Activated CD4-positive, alpha-beta T cell treated with anti-CD3 and anti-CD28 coated beads for 36 hours (primary cell): ENCODE results near the gene NCOA7. TPM values are rescaled to one million over a fixed set of nuclear protein-coding genes. Genes with fewer than 3 reads are reported as not detected.

ENCODE experiments used
- ATAC-seq: fragments of 200-7000 bp; cut with Tn5 transposase; one replicate; pipeline ENCODE4 v1.10.0; 2021; ENCODE audit warnings: mild to moderate bottlenecking, moderate library complexity
- CTCF ChIA-PET: fragments of 350-600 bp; sonication (Branson Sonifier 250); formaldehyde crosslinking; loops from one replicate; lab custom pipeline; 2021; ENCODE audit warnings: antibody characterized with exemption; lab: Charles Lee
- POLR2A ChIA-PET: fragments of 350-600 bp; sonication (Branson Sonifier 250); formaldehyde crosslinking; loops from one replicate; lab custom pipeline; 2021; ENCODE audit warnings: antibody characterized with exemption, inconsistent platforms; lab: Charles Lee
- DNase-seq: peaks from one replicate; pipeline ENCODE4 v3.0.0-alpha.2; 2020
- H3K27ac Mint-ChIP-seq: one replicate; pipeline ENCODE4 v1.8.0; 2021; ENCODE audit warnings: mixed read lengths
- H3K27me3 Mint-ChIP-seq: one replicate; pipeline ENCODE4 v1.8.0; 2021; ENCODE audit warnings: mixed read lengths
- H3K36me3 Mint-ChIP-seq: one replicate; pipeline ENCODE4 v1.8.0; 2021; ENCODE audit warnings: low read depth, mixed read lengths
- H3K4me1 Mint-ChIP-seq: one replicate; pipeline ENCODE4 v1.8.0; 2021; ENCODE audit warnings: mixed read lengths
- H3K4me3 Mint-ChIP-seq: one replicate; pipeline ENCODE4 v1.8.0; 2021; ENCODE audit warnings: mild to moderate bottlenecking, moderate library complexity, mixed read lengths
- H3K9me3 Mint-ChIP-seq: one replicate; pipeline ENCODE4 v1.8.0; 2021; ENCODE audit warnings: low read depth, mixed read lengths
- intact Hi-C, 2 experiments: fragments of 100-400 bp; cut with DNase I in 1 of 2; cut with micrococcal nuclease in 1 of 2; formaldehyde crosslinking; loops; one replicate each; pipeline versions ENCODE4 v1.14.2 to v1.15.1; 2022 to 2024; cut with DNase I, micrococcal nuclease
- total RNA-seq, 2 experiments: library from RNA; stranded (reverse); gene quantifications; one replicate each; pipeline ENCODE4 v1.2.3, GENCODE V29; 2021

Gene NCOA7
- total RNA-seq, 2 experiments from 2014 or later, result 54.3 to 67.4 TPM

- intact Hi-C loops, result no loop called here
- ATAC-seq (no peak), DNase-seq (no peak)
- H3K27ac Mint-ChIP-seq, result no peak overlapping the region
- peaks cover 11% of the 10 kb centered on the region for H3K4me1 Mint-ChIP-seq
- POLR2A ChIA-PET, result no interaction called here
- peaks cover 22% of the 10 kb centered on the region for H3K36me3 Mint-ChIP-seq
- H3K27me3 Mint-ChIP-seq, result no peaks in the 10 kb centered on the region
- H3K9me3 Mint-ChIP-seq, result peaks cover 9% of the 10 kb centered on the region
- CTCF ChIA-PET, result no interaction called here
- H3K4me3 Mint-ChIP-seq, result no peak overlapping the region
These were observed 61.8 kb downstream of the NCOA7 start for GRCh38 chr6:125852587-125852986.

- Mint-ChIP-seq H3K4me3 (no peak overlapping the region), H3K27me3 (no peaks in the 10 kb centered on the region), H3K27ac (no peak overlapping the region), H3K36me3 (peaks cover 21% of the 10 kb centered on the region), H3K9me3 (peaks cover 9% of the 10 kb centered on the region), H3K4me1 (peaks cover 11% of the 10 kb centered on the region)
- ChIA-PET POLR2A (interaction anchor here (0.5 kb wide), 1 partner anchor 87 kb away, joined by 4 read pairs; no protein-coding TSS in a partner anchor), CTCF (no interaction called here)
- no peak for DNase-seq
- intact Hi-C loops, result no loop called here
- ATAC-seq, result no peak
These were observed 62.4 kb downstream of the NCOA7 start for GRCh38 chr6:125853168-125853567.

- H3K4me3 Mint-ChIP-seq, result no peak overlapping the region
- H3K36me3 Mint-ChIP-seq, result peaks cover 20% of the 10 kb centered on the region
- H3K4me1 Mint-ChIP-seq, result peaks cover 11% of the 10 kb centered on the region
- H3K27me3 Mint-ChIP-seq, result no peaks in the 10 kb centered on the region
- ATAC-seq (no peak), DNase-seq (no peak)
- CTCF ChIA-PET, result no interaction called here
- intact Hi-C loops, result no loop called here
- no peak overlapping the region for H3K27ac Mint-ChIP-seq
- POLR2A ChIA-PET, result interaction anchor here (0.5 kb wide), 1 partner anchor 86 kb away, joined by 4 read pairs; no protein-coding TSS in a partner anchor
- peaks cover 9% of the 10 kb centered on the region for H3K9me3 Mint-ChIP-seq
These were observed 63.0 kb downstream of the NCOA7 start for GRCh38 chr6:125853756-125854155.

- H3K4me3 Mint-ChIP-seq, result no peak overlapping the region
- intact Hi-C loops, result no loop called here
- H3K4me1 Mint-ChIP-seq, result peaks cover 13% of the 10 kb centered on the region
- DNase-seq (no peak), ATAC-seq (no peak)
- H3K27ac Mint-ChIP-seq, result no peak overlapping the region
- no peaks in the 10 kb centered on the region for H3K27me3 Mint-ChIP-seq
- H3K36me3 Mint-ChIP-seq, result peaks cover 23% of the 10 kb centered on the region
- ChIA-PET POLR2A (no interaction called here), CTCF (no interaction called here)
- H3K9me3 Mint-ChIP-seq, result peaks cover 9% of the 10 kb centered on the region
These were observed 63.6 kb downstream of the NCOA7 start for GRCh38 chr6:125854355-125854754.

GRCh38 chr6:125855783-125856182 lies 65.0 kb downstream of the NCOA7 start:
- H3K27ac Mint-ChIP-seq, result no peak overlapping the region
- no peak overlapping the region for H3K4me3 Mint-ChIP-seq
- intact Hi-C loops, result no loop called here
- ChIA-PET POLR2A (no interaction called here), CTCF (no interaction called here)
- peaks cover 23% of the 10 kb centered on the region for H3K36me3 Mint-ChIP-seq
- DNase-seq (no peak), ATAC-seq (peak; percentile 64)
- no peaks in the 10 kb centered on the region for H3K27me3 Mint-ChIP-seq
- H3K4me1 Mint-ChIP-seq, result peaks cover 13% of the 10 kb centered on the region
- H3K9me3 Mint-ChIP-seq, result peaks cover 9% of the 10 kb centered on the region

- Mint-ChIP-seq H3K27me3 (no peaks in the 10 kb centered on the region), H3K4me3 (no peak overlapping the region)
- intact Hi-C loops, result loop anchor here in 1 of 2 experiments (1.0 to 2.0 kb wide), 2 partner anchors 98 to 117 kb away; partner anchors contain the start of gene HINT3
These were observed 67.1 kb downstream of the NCOA7 start for GRCh38 chr6:125857846-125858245.

GRCh38 chr6:125858427-125859320 lies 67.9 kb downstream of the NCOA7 start:
- Mint-ChIP-seq H3K36me3 (peaks cover 16% of the 10 kb centered on the region), H3K27me3 (no peaks in the 10 kb centered on the region), H3K4me3 (no peak overlapping the region), H3K4me1 (peaks cover 5% of the 10 kb centered on the region), H3K27ac (no peak overlapping the region), H3K9me3 (no peaks in the 10 kb centered on the region)
- peak; percentile 71 for ATAC-seq
- CTCF ChIA-PET, result interaction anchor here (0.6 to 1.9 kb wide), 5 partner anchors 54 to 543 kb away, joined by 3 to 13 read pairs (median 5); no protein-coding TSS in a partner anchor
- POLR2A ChIA-PET, result no interaction called here
- intact Hi-C loops, result loop anchor here in 1 of 2 experiments (1.0 to 2.0 kb wide), 2 partner anchors 98 to 116 kb away; partner anchors contain the start of gene HINT3
- DNase-seq, result peak; percentile 43

More at GRCh38 chr6:125857846-125858245, 67.1 kb downstream of the NCOA7 start:
- DNase-seq, result no peak
- Mint-ChIP-seq H3K4me1 (peaks cover 9% of the 10 kb centered on the region), H3K9me3 (peaks cover 1% of the 10 kb centered on the region), H3K27ac (no peak overlapping the region), H3K36me3 (peaks cover 18% of the 10 kb centered on the region)
- no peak for ATAC-seq
- ChIA-PET POLR2A (no interaction called here), CTCF (interaction anchor here (1.1 to 1.9 kb wide), 3 partner anchors 53 to 117 kb away, joined by 3 to 13 read pairs (median 5); no protein-coding TSS in a partner anchor)

GRCh38 chr6:125859727-125860126 lies 69.0 kb downstream of the NCOA7 start:
- intact Hi-C loops, result loop anchor here in 1 of 2 experiments (2.0 kb wide), 1 partner anchor 115 kb away; no protein-coding TSS in a partner anchor
- ChIA-PET CTCF (interaction anchor here (0.6 to 1.9 kb wide), 2 partner anchors 115 to 544 kb away, joined by 5 to 13 read pairs; no protein-coding TSS in a partner anchor), POLR2A (no interaction called here)
- no peak overlapping the region for H3K4me3 Mint-ChIP-seq
- H3K27ac Mint-ChIP-seq, result no peak overlapping the region
- H3K36me3 Mint-ChIP-seq, result peaks cover 15% of the 10 kb centered on the region
- no peak for ATAC-seq
- no peaks in the 10 kb centered on the region for H3K27me3 Mint-ChIP-seq
- no peak for DNase-seq
- H3K4me1 Mint-ChIP-seq, result peaks cover 5% of the 10 kb centered on the region
- no peaks in the 10 kb centered on the region for H3K9me3 Mint-ChIP-seq

- H3K27me3 Mint-ChIP-seq, result no peaks in the 10 kb centered on the region
- ATAC-seq (no peak), DNase-seq (no peak)
- H3K27ac Mint-ChIP-seq, result no peak overlapping the region
- H3K36me3 Mint-ChIP-seq, result peaks cover 5% of the 10 kb centered on the region
- H3K4me3 Mint-ChIP-seq, result no peak overlapping the region
- ChIA-PET CTCF (no interaction called here), POLR2A (no interaction called here)
- H3K4me1 Mint-ChIP-seq, result peaks cover 2% of the 10 kb centered on the region
- intact Hi-C loops, result no loop called here
- no peaks in the 10 kb centered on the region for H3K9me3 Mint-ChIP-seq
These were observed 72.3 kb downstream of the NCOA7 start for GRCh38 chr6:125863023-125863422.

- intact Hi-C loops, result no loop called here
- POLR2A ChIA-PET, result no interaction called here
- Mint-ChIP-seq H3K4me1 (no peaks in the 10 kb centered on the region), H3K36me3 (peaks cover 1% of the 10 kb centered on the region), H3K27ac (no peak overlapping the region), H3K4me3 (no peak overlapping the region), H3K9me3 (no peaks in the 10 kb centered on the region), H3K27me3 (no peaks in the 10 kb centered on the region)
- DNase-seq, result no peak
- CTCF ChIA-PET, result no interaction called here
- ATAC-seq, result no peak
These were observed 74.3 kb downstream of the NCOA7 start for GRCh38 chr6:125865015-125865414.

- Mint-ChIP-seq H3K4me1 (no peaks in the 10 kb centered on the region), H3K27me3 (no peaks in the 10 kb centered on the region), H3K9me3 (no peaks in the 10 kb centered on the region), H3K36me3 (no peaks in the 10 kb centered on the region), H3K4me3 (no peak overlapping the region), H3K27ac (no peak overlapping the region)
- ChIA-PET CTCF (no interaction called here), POLR2A (no interaction called here)
- DNase-seq, result no peak
- intact Hi-C loops, result no loop called here
- ATAC-seq, result no peak
These were observed 75.7 kb downstream of the NCOA7 start for GRCh38 chr6:125866433-125866832.
